ENCODE measurements around the gene FBH1.

Gene FBH1

GRCh38 chr10:5941579-5941978 is 51.5 kb downstream of the FBH1 start:
- no peak overlapping the region for H3K4me3 ChIP-seq (replicated peaks; ENCODE audit: low read depth, low read length)
- DNase-seq (ENCODE audit: low read depth): no peak
- TF ChIP-seq CTCF (IDR thresholded peaks at IDR 0.05; ENCODE audit: low read length, missing control alignments): no peak

- no peak for TF ChIP-seq CTCF (IDR thresholded peaks at IDR 0.05; ENCODE audit: low read length, missing control alignments)
- no peak overlapping the region for H3K4me3 ChIP-seq (replicated peaks; ENCODE audit: low read depth, low read length)
- no peak for DNase-seq (ENCODE audit: low read depth)
These were observed 52.0 kb downstream of the FBH1 start for GRCh38 chr10:5942001-5942400.

GRCh38 chr10:5942474-5942873 is 52.4 kb downstream of the FBH1 start:
- DNase-seq (ENCODE audit: low read depth): no peak
- no peak overlapping the region for H3K4me3 ChIP-seq (replicated peaks; ENCODE audit: low read depth, low read length)
- TF ChIP-seq CTCF (IDR thresholded peaks at IDR 0.05; ENCODE audit: low read length, missing control alignments): no peak

- peak; percentile 73 for DNase-seq (ENCODE audit: low read depth)
- no peak for TF ChIP-seq CTCF (IDR thresholded peaks at IDR 0.05; ENCODE audit: low read length, missing control alignments)
- no peak overlapping the region for H3K4me3 ChIP-seq (replicated peaks; ENCODE audit: low read depth, low read length)
These were observed 53.5 kb downstream of the FBH1 start for GRCh38 chr10:5943536-5943935.

- no peak for TF ChIP-seq CTCF (IDR thresholded peaks at IDR 0.05; ENCODE audit: low read length, missing control alignments)
- peak overlapping the region; percentile 38 for H3K4me3 ChIP-seq (replicated peaks; ENCODE audit: low read depth, low read length)
- DNase-seq (ENCODE audit: low read depth): peak; percentile 100
These were observed 54.5 kb downstream of the FBH1 start for GRCh38 chr10:5944389-5945189.

GRCh38 chr10:5945190-5945509 is 55.1 kb downstream of the FBH1 start:
- H3K4me3 ChIP-seq (replicated peaks; ENCODE audit: low read depth, low read length): peak overlapping the region; percentile 38
- DNase-seq (ENCODE audit: low read depth): no peak
- no peak for TF ChIP-seq CTCF (IDR thresholded peaks at IDR 0.05; ENCODE audit: low read length, missing control alignments)

All from fibroblast of pulmonary artery (primary cell).